Ishikawa (cell line): ENCODE data around the gene SS18L1.
A peak's percentile ranks its signal among the peaks of the same experiment; 100 is the strongest.

Source experiments
- CEBPB ChIP-seq: IDR thresholded peaks from 2 replicates; pipeline ENCODE4 v1.6.1; 2012
- CREB1 ChIP-seq: IDR thresholded peaks from 2 replicates; pipeline ENCODE4 v1.6.1; 2012; ENCODE audit warnings: low read depth
- EGR1 ChIP-seq: IDR thresholded peaks from 2 replicates; pipeline ENCODE4 v1.6.1; 2012
- EP300 ChIP-seq: IDR thresholded peaks from 2 replicates; pipeline ENCODE4 v1.6.1; 2012; ENCODE audit warnings: borderline replicate concordance
- FOXM1 ChIP-seq: IDR thresholded peaks from 2 replicates; pipeline ENCODE4 v1.6.1; 2012; ENCODE audit warnings: low read depth, borderline replicate concordance
- MAX ChIP-seq: IDR thresholded peaks from 2 replicates; pipeline ENCODE4 v1.6.1; 2012
- NFIC ChIP-seq: IDR thresholded peaks from 2 replicates; pipeline ENCODE4 v1.6.1; 2012
- RAD21 ChIP-seq: IDR thresholded peaks from 2 replicates; pipeline ENCODE4 v1.6.1; 2012; ENCODE audit warnings: low read depth
- REST ChIP-seq: IDR thresholded peaks from 2 replicates; pipeline ENCODE4 v1.6.1; 2012; ENCODE audit warnings: low read depth, mild to moderate bottlenecking
- TAF1 ChIP-seq: IDR thresholded peaks from 2 replicates; pipeline ENCODE4 v1.6.1; 2012; ENCODE audit warnings: low read depth, mild to moderate bottlenecking
- TCF12 ChIP-seq: IDR thresholded peaks from 2 replicates; pipeline ENCODE4 v1.6.1; 2012; ENCODE audit warnings: low read depth
- TEAD4 ChIP-seq: IDR thresholded peaks from 2 replicates; pipeline ENCODE4 v1.6.1; 2012
- USF1 ChIP-seq: IDR thresholded peaks from 2 replicates; pipeline ENCODE4 v1.6.1; 2012
- YY1 ChIP-seq: IDR thresholded peaks from 2 replicates; pipeline ENCODE4 v1.6.1; 2012; ENCODE audit warnings: low read depth
- ZBTB7A ChIP-seq: IDR thresholded peaks from 2 replicates; pipeline ENCODE4 v1.6.1; 2012; ENCODE audit warnings: low read depth

Gene SS18L1

GRCh38 chr20:62143081-62143956, at the start of gene SS18L1, which contains the start of gene PSMA7:
Gene SS18L1, plus strand, starts transcription at chr20:62143769. Its CDS starts 52 bp downstream, at chr20:62143821.
Gene PSMA7, minus strand, starts transcription at chr20:62143394. Its CDS starts 91 bp downstream, at chr20:62143303.
- TF ChIP-seq TAF1 (peak; percentile 34; the same call in 1 of the 2 replicates), YY1 (peak; percentile 74), EP300 (no peak), CREB1 (0 out of 2 replicates have a peak, but pooled peaks have one; percentile 15)

- TF ChIP-seq REST (no peak), FOXM1 (no peak), TEAD4 (no peak), MAX (no peak), YY1 (no peak), NFIC (no peak), CEBPB (no peak), TCF12 (no peak), EP300 (no peak), TAF1 (no peak), RAD21 (no peak), CREB1 (no peak), ZBTB7A (no peak), EGR1 (no peak)
Observed at GRCh38 chr20:62096421-62097380, 46.9 kb upstream of the SS18L1 start.

- no peak for TF ChIP-seq USF1
- TF ChIP-seq TEAD4 = no peak
- TF ChIP-seq YY1 = no peak
- TF ChIP-seq TCF12 = no peak
- no peak for TF ChIP-seq MAX
- TF ChIP-seq REST = no peak
- no peak for TF ChIP-seq TAF1
- no peak for TF ChIP-seq FOXM1
- TF ChIP-seq RAD21 = no peak
- no peak for TF ChIP-seq EP300
- TF ChIP-seq CEBPB = no peak
- no peak for TF ChIP-seq CREB1
- no peak for TF ChIP-seq NFIC
- TF ChIP-seq EGR1 = no peak
Observed at GRCh38 chr20:62097881-62098407, 45.6 kb upstream of the SS18L1 start.

- TF ChIP-seq CEBPB (no peak), TEAD4 (no peak), RAD21 (no peak), YY1 (no peak), MAX (no peak), NFIC (no peak), TAF1 (no peak)
Observed at GRCh38 chr20:62101078-62101477, 42.5 kb upstream of the SS18L1 start.

GRCh38 chr20:62103508-62104233, 39.9 kb upstream of the SS18L1 start:
- TF ChIP-seq TEAD4 (no peak), NFIC (no peak), ZBTB7A (no peak), MAX (no peak), CREB1 (no peak), CEBPB (no peak), RAD21 (no peak), EP300 (no peak), EGR1 (no peak), TAF1 (no peak), FOXM1 (no peak), YY1 (no peak), REST (no peak), USF1 (no peak), TCF12 (no peak)
